GM18508 (cell line): Measurements from ENCODE around the gene EAF2.

Experiments
- ATAC-seq: cut with Tn5 transposase; IDR thresholded peaks from one replicate; pipeline ENCODE4 v1.9.1; 2021; ENCODE audit warnings: moderate number of reproducible peaks; ENCODE audit not compliant: insufficient read depth, unreplicated experiment

The EAF2 gene

GRCh38 chr3:121926380-121926779 is 91.4 kb downstream of the EAF2 start:
- ATAC-seq = no peak
